SK-N-SH (cell line): Measurements from ENCODE around the gene HNRNPAB. TPM values are rescaled to one million over a fixed set of nuclear protein-coding genes. Genes with fewer than 3 reads are reported as not detected.

ENCODE experiments used
- CTCF ChIA-PET: fragments of 300-600, 350-600 bp; formaldehyde crosslinking; extraction: SDS; loops from one replicate; lab custom pipeline; 2021; lab: Yijun Ruan, JAX
- POLR2A ChIA-PET: fragments of 350-600 bp; sonication (Branson Sonifier 250); formaldehyde crosslinking; extraction: SDS; loops from one replicate; lab custom pipeline; 2020; ENCODE audit warnings: antibody characterized with exemption, inconsistent platforms; lab: Yijun Ruan, JAX
- DNase-seq: peaks from one replicate; pipeline ENCODE4 v3.0.0; 2012
- H2AFZ ChIP-seq: fragments of 200-600 bp; sonication (generic); 2 replicates; pipeline ENCODE4 v1.8.1; 2016; ENCODE audit warnings: antibody characterized with exemption, mild to moderate bottlenecking, low read depth
- H3F3A ChIP-seq: fragments of 200-600 bp; sonication (generic); replicated peaks from 2 replicates; pipeline ENCODE3; 2016; ENCODE audit warnings: antibody characterized with exemption, mild to moderate bottlenecking; ENCODE audit not compliant: insufficient read depth
- H3K27ac ChIP-seq, 2 experiments: fragments of 200-500 bp in 1 of 2; fragments of 200-600 bp in 1 of 2; sonication (Bioruptor generic) in 1 of 2; sonication (generic), shearing (Covaris generic) in 1 of 2; 2 replicates each; pipeline versions ENCODE4 v1.5.1 to v1.6.1; 2014 to 2016; ENCODE audit warnings: low read depth in 2 of 2, inconsistent platforms in 1 of 2, low read length in 1 of 2, mild to moderate bottlenecking in 1 of 2, mixed read lengths in 1 of 2
- H3K27me3 ChIP-seq: fragments of 200-600 bp; sonication (generic), shearing (Covaris generic); 2 replicates; pipeline ENCODE4 v1.6.1; 2016; ENCODE audit warnings: mixed run types; ENCODE audit not compliant: insufficient read depth
- H3K36me3 ChIP-seq, 2 experiments: fragments of 200-500 bp in 1 of 2; fragments of 200-600 bp in 1 of 2; sonication (Bioruptor generic) in 1 of 2; sonication (generic) in 1 of 2; replicated peaks in 1 of 2; 2 replicates each; pipeline versions ENCODE3 to v1.5.1; 2014 to 2016; ENCODE audit warnings: low read length in 1 of 2, mild to moderate bottlenecking in 1 of 2; ENCODE audit not compliant: insufficient read depth in 2 of 2, control insufficient read depth in 1 of 2
- H3K4me1 ChIP-seq, 2 experiments: fragments of 200-500 bp in 1 of 2; fragments of 200-600 bp in 1 of 2; sonication (Bioruptor generic) in 1 of 2; sonication (generic), shearing (Covaris generic) in 1 of 2; 2 replicates each; pipeline versions ENCODE4 v1.5.1 to v1.6.1; 2014 to 2016; ENCODE audit warnings: low read depth in 1 of 2, low read length in 1 of 2, mixed run types in 1 of 2; ENCODE audit not compliant: insufficient read depth in 2 of 2, control insufficient read depth in 1 of 2
- H3K4me2 ChIP-seq: fragments of 200-600 bp; sonication (generic), shearing (Covaris generic); 2 replicates; pipeline ENCODE4 v1.6.1; 2017; ENCODE audit warnings: mixed run types
- H3K4me3 ChIP-seq, 2 experiments: fragments of 200-500 bp in 1 of 2; fragments of 200-600 bp in 1 of 2; sonication (Bioruptor generic) in 1 of 2; sonication (generic), shearing (Covaris generic) in 1 of 2; 2 replicates each; pipeline versions ENCODE4 v1.5.1 to v1.8.1; 2014 to 2016; ENCODE audit warnings: low read depth in 2 of 2, inconsistent platforms in 1 of 2, low read length in 1 of 2, mild to moderate bottlenecking in 1 of 2, mixed read lengths in 1 of 2, moderate library complexity in 1 of 2
- H3K79me2 ChIP-seq: fragments of 200-600 bp; sonication (generic); 2 replicates; pipeline ENCODE4 v1.8.1; 2017; ENCODE audit warnings: mild to moderate bottlenecking; ENCODE audit not compliant: insufficient read depth
- H3K9ac ChIP-seq: fragments of 200-600 bp; sonication (generic); 2 replicates; pipeline ENCODE4 v1.6.1; 2017; ENCODE audit warnings: mixed run types
- H3K9me2 ChIP-seq: fragments of 200-600 bp; sonication (generic); 2 replicates; pipeline ENCODE4 v1.6.1; 2017; ENCODE audit warnings: mixed run types
- H3K9me3 ChIP-seq: fragments of 200-600 bp; sonication (generic); 2 replicates; pipeline ENCODE4 v1.6.1; 2017; ENCODE audit warnings: mixed run types, mild to moderate bottlenecking, moderate library complexity
- H4K20me1 ChIP-seq: fragments of 200-600 bp; sonication (generic); 2 replicates; pipeline ENCODE4 v1.6.1; 2017; ENCODE audit warnings: mild to moderate bottlenecking, mixed run types; ENCODE audit not compliant: insufficient read depth
- FOSL2 ChIP-seq: IDR thresholded peaks from 2 replicates; pipeline ENCODE4 v1.4.0; 2012; ENCODE audit warnings: low read depth, mild to moderate bottlenecking, moderate library complexity, borderline replicate concordance
- GATA2 ChIP-seq: sonication (generic); formaldehyde crosslinking; IDR thresholded peaks from 2 replicates; pipeline ENCODE4 v1.5.0; 2020; ENCODE audit warnings: mild to moderate bottlenecking, missing genetic modification reagents
- MEF2A ChIP-seq: IDR thresholded peaks from 2 replicates; pipeline ENCODE4 v1.4.0; 2012; ENCODE audit warnings: low read depth, borderline replicate concordance
- MXI1 ChIP-seq: IDR thresholded peaks from 2 replicates; pipeline ENCODE4 v1.6.1; 2012; ENCODE audit warnings: mild to moderate bottlenecking, low read depth, low read length, improper control_type of control experiment
- NFIC ChIP-seq: IDR thresholded peaks from 2 replicates; pipeline ENCODE4 v1.4.0; 2012; ENCODE audit warnings: borderline replicate concordance
- RAD21 ChIP-seq: IDR thresholded peaks from 2 replicates; pipeline ENCODE4 v1.6.1; 2012; ENCODE audit warnings: mild to moderate bottlenecking, low read length
- RXRA ChIP-seq: IDR thresholded peaks from 2 replicates; pipeline ENCODE4 v1.4.0; 2012; ENCODE audit warnings: low read depth, mild to moderate bottlenecking, borderline replicate concordance
- SMC3 ChIP-seq: IDR thresholded peaks from 2 replicates; pipeline ENCODE4 v1.6.1; 2012; ENCODE audit warnings: low read depth, low read length, improper control_type of control experiment
- TCF12 ChIP-seq: IDR thresholded peaks from 2 replicates; pipeline ENCODE4 v1.4.0; 2012
- YY1 ChIP-seq: IDR thresholded peaks from 2 replicates; pipeline ENCODE4 v1.4.0; 2012; ENCODE audit warnings: low read depth, mild to moderate bottlenecking
- WGBS: methylation state at CpG from one replicate; pipeline ENCODE4 v1.1.6; 2017; ENCODE audit warnings: low lambda C conversion rate; 5-methylcytosine and 5-hydroxymethylcytosine counted together
- polyA plus RNA-seq, 3 experiments: library from polyadenylated mRNA; depleted of rRNA; stranded (reverse); fragments of >200 nt; gene quantifications; 2 replicates each; pipeline ENCODE4 v1.2.3, GENCODE V29; 2012
- TF ChIP-seq, protein P1 (sequence below): IDR thresholded peaks from 2 replicates; pipeline ENCODE4 v1.4.0; 2012; ENCODE audit warnings: low read depth
- TF ChIP-seq, protein P2 (sequence below): fragments of 150-350 bp; IDR thresholded peaks from 2 replicates; pipeline ENCODE4 v1.6.1; 2017; ENCODE audit warnings: antibody characterized with exemption, low read length, low read depth, borderline replicate concordance

HNRNPAB gene
- polyA plus RNA-seq, 1 of the 3 experiments (the other 2 are of a cell fraction) = 164 TPM

DNA sequence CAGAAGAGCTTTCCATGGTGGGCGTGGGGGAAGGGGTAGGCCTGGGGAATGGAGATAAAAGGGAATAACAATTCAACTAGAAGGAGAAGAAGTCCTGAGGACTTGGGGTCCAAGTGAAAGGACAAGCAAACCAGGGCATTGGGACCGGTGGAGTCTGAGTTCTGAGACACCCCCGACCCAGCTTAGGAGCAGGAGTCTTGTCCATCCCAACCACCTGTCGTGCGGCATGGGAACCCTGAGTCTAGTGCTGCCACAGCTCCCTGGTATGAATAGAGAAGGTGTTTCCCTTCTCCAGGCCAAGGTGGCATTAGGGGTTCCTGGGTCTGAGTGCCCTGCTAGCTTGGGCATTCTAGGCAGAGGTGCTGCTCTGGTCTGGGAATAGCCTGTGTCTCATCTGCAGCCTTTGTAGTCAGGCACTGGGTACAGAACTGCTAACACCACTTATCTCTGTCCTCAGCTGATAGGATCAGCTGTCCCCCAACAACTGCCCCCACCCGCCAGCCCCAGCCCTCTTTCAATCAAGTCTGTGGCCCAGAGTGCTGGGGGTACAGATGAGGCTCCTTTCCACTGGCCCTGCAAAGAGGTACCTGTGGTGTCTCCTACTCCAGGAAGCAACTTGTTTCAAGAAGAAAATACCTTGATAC, 9.9 kb downstream of the HNRNPAB start:
- DNase-seq = no peak
- WGBS = 94% methylated on average over 6 of the region's 6 CpGs
- Histone ChIP-seq H3K27me3 (no peaks in the 10 kb centered on the region), H3K79me2 (peaks cover 37% of the 10 kb centered on the region), H3K9me2 (no peaks in the 10 kb centered on the region), H3K27ac (no peak overlapping the region; a peak in 1 of 4 replicates), H3K4me1 (peaks cover 0 to 12% of the 10 kb centered on the region in 2 experiments; a peak in 1 of 4 replicates), H3K4me3 (no peak overlapping the region), H3K36me3 (peaks cover 38 to 71% of the 10 kb centered on the region in 2 experiments), H3K9ac (no peak overlapping the region), H2AFZ (no peak overlapping the region), H3F3A (peaks cover 16% of the 10 kb centered on the region), H3K9me3 (no peaks in the 10 kb centered on the region)
- ChIA-PET CTCF (interaction anchor here (0.7 to 1.5 kb wide), 3 partner anchors 12 to 138 kb away, joined by 3 to 4 read pairs (median 3); no protein-coding TSS in a partner anchor), POLR2A (interaction anchor here (1.0 to 1.1 kb wide), 2 partner anchors 10 to 11 kb away, joined by 3 to 4 read pairs; partner anchors contain the start of gene HNRNPAB)
- TF ChIP-seq NFIC = no peak
- TF ChIP-seq MXI1 = no peak
- TF ChIP-seq FOSL2 = no peak
- no peak for TF ChIP-seq SMC3
- TF ChIP-seq, protein P1, sequence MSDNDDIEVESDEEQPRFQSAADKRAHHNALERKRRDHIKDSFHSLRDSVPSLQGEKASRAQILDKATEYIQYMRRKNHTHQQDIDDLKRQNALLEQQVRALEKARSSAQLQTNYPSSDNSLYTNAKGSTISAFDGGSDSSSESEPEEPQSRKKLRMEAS = no peak
- TF ChIP-seq RAD21 = no peak
- TF ChIP-seq TCF12 = no peak
- TF ChIP-seq MEF2A = no peak
- no peak for TF ChIP-seq GATA2 (CRISPR knock-in tag)
- TF ChIP-seq, all 33 proteins: peak for 0
- Histone ChIP-seq H3K4me2 (no peak overlapping the region), H4K20me1 (peaks cover 45% of the 10 kb centered on the region)

DNA sequence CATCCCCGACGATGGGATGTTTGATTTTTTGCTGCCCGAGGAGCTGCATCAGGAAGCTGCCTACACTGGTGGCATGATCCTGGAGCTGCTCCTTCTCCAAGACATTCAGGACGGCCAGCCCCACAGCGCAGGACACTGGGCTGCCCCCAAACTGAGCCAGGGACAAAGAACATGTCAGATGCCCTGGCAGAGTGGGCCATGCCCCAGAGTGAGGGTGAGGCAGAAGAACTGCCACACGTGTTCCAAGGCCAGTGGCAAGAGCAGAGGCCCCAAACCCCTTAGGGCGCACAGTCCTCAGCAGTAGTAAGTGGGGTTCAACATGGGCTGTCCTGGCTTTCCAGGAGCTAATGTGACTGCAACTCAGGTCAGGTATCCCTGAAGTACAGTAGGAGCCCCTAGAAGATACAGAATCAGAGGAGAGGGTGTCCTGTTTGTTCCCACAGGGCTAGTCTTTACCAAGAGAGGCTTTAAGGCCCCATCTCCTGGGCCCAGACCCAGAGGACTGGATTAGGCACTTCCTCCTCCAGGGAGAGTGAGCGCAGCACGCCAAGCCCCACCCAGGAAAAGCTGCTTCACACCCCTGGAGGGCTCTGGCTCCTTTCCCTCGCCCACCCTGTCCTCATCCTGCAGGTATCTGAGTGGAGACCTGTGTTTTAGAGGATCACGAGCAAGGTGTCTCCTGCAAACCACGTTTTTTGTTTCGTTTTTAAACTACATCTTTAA, 11.1 kb downstream of the HNRNPAB start:
- WGBS = 98% methylated on average over 10 of the region's 13 CpGs
- peaks cover 33% of the 10 kb centered on the region for H4K20me1 ChIP-seq
- no peaks in the 10 kb centered on the region for H3K27me3 ChIP-seq
- TF ChIP-seq RXRA = no peak
- TF ChIP-seq GATA2 (CRISPR knock-in tag) = no peak
- TF ChIP-seq YY1 = no peak
- no peak for TF ChIP-seq MEF2A
- TF ChIP-seq, protein P2, sequence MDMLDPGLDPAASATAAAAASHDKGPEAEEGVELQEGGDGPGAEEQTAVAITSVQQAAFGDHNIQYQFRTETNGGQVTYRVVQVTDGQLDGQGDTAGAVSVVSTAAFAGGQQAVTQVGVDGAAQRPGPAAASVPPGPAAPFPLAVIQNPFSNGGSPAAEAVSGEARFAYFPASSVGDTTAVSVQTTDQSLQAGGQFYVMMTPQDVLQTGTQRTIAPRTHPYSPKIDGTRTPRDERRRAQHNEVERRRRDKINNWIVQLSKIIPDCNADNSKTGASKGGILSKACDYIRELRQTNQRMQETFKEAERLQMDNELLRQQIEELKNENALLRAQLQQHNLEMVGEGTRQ = no peak
- DNase-seq = no peak
- H3K9ac ChIP-seq = no peak overlapping the region
- peaks cover 32 to 60% of the 10 kb centered on the region in 2 experiments for H3K36me3 ChIP-seq
- no peaks in the 10 kb centered on the region for H3K9me2 ChIP-seq
- POLR2A ChIA-PET = interaction anchor here (1.1 kb wide), 1 partner anchor 11 kb away, joined by 4 read pairs; the partner anchor contains the start of gene HNRNPAB
- H3F3A ChIP-seq = peaks cover 17% of the 10 kb centered on the region
- H3K79me2 ChIP-seq = peaks cover 26% of the 10 kb centered on the region
- H2AFZ ChIP-seq = no peak overlapping the region
- H3K4me2 ChIP-seq = no peak overlapping the region
- no peak overlapping the region for H3K4me3 ChIP-seq
- H3K27ac ChIP-seq = no peak overlapping the region
- H3K9me3 ChIP-seq = no peaks in the 10 kb centered on the region
- CTCF ChIA-PET = interaction anchor here (0.7 to 1.9 kb wide), 4 partner anchors 8 to 375 kb away, joined by 3 to 6 read pairs (median 4); partner anchors contain the start of gene COL23A1
- H3K4me1 ChIP-seq = peaks cover 0 to 12% of the 10 kb centered on the region in 2 experiments; a peak in 1 of 4 replicates
